K562 (cell line): ENCODE results near the gene AGPAT1. TPM values are rescaled to one million over a fixed set of nuclear protein-coding genes. Genes with fewer than 3 reads are reported as not detected.

Source experiments
- CC2D1A ChIP-seq: fragments of 450-650 bp; IDR thresholded peaks from 2 replicates; pipeline ENCODE4 v1.6.1; 2017; ENCODE audit warnings: mild to moderate bottlenecking
- DNMT1 ChIP-seq: fragments of 450-650 bp; IDR thresholded peaks from 2 replicates; pipeline ENCODE4 v1.6.1; 2016; ENCODE audit warnings: antibody characterized with exemption, mild to moderate bottlenecking
- DPF2 ChIP-seq: fragments of 450-650 bp; IDR thresholded peaks from 2 replicates; pipeline ENCODE4 v1.6.1; 2016
- EP300 ChIP-seq: IDR thresholded peaks from 2 replicates; pipeline ENCODE4 v1.6.1; 2012; ENCODE audit warnings: low read length, improper control_type of control experiment
- GATA2 ChIP-seq: sonication (generic); formaldehyde crosslinking; IDR thresholded peaks from 2 replicates; pipeline ENCODE4 v1.4.0; 2020; ENCODE audit warnings: mild to moderate bottlenecking, missing genetic modification reagents
- HNRNPH1 ChIP-seq: fragments of 200-400 bp; formaldehyde crosslinking; optimal IDR thresholded peaks from 2 replicates; pipeline ENCODE3; 2017; ENCODE audit warnings: low read depth, mild to moderate bottlenecking, low read length, moderate library complexity
- JUN ChIP-seq, 2 experiments: sonication (generic) in 1 of 2; formaldehyde crosslinking in 1 of 2; IDR thresholded peaks; 2 replicates each; pipeline versions ENCODE4 v1.6.1 to v1.8.0; 2012 to 2022; ENCODE audit warnings: borderline replicate concordance in 2 of 2, mild to moderate bottlenecking in 2 of 2, improper control_type of control experiment in 1 of 2, low read depth in 1 of 2, low read length in 1 of 2, missing genetic modification reagents in 1 of 2
- NFXL1 ChIP-seq: fragments of 450-650 bp; formaldehyde crosslinking; IDR thresholded peaks from 2 replicates; pipeline ENCODE4 v1.4.0; 2021; ENCODE audit warnings: mild to moderate bottlenecking
- SMAD1 ChIP-seq: fragments of 150-350 bp; IDR thresholded peaks from 2 replicates; pipeline ENCODE4 v1.6.1; 2014; ENCODE audit warnings: low read length, low read depth; ENCODE audit not compliant: partially characterized antibody
- YY1 ChIP-seq, 3 experiments: IDR thresholded peaks; 2 replicates each; pipeline ENCODE4 v1.6.1; 2011; ENCODE audit warnings: low read length in 2 of 3, mild to moderate bottlenecking in 2 of 3, moderate library complexity in 2 of 3, borderline replicate concordance in 1 of 3, control low read depth in 1 of 3, low read depth in 1 of 3; ENCODE audit not compliant: insufficient read depth in 3 of 3, insufficient replicate concordance in 2 of 3, control insufficient read depth in 1 of 3, insufficient read length in 1 of 3; ENCODE audit errors: extremely low read depth in 1 of 3
- ZEB2 ChIP-seq: fragments of 450-650 bp; IDR thresholded peaks from 2 replicates; pipeline ENCODE4 v1.6.1; 2016
- ZNF124 ChIP-seq: sonication (generic); formaldehyde crosslinking; IDR thresholded peaks from 2 replicates; pipeline ENCODE4 v1.8.1; 2022; ENCODE audit warnings: missing genetic modification reagents
- polyA plus RNA-seq, 8 experiments: library from polyadenylated mRNA; depleted of rRNA in 4 of 8; stranded (reverse) in 5 of 8; unstranded in 3 of 8; fragments of >200 nt; fragmentation: Nextera tagmentation in 2 of 8; fragmentation: Illumina TruSeq in 1 of 8; extraction: Ambion mirVana in 2 of 8; extraction: Trizol in 1 of 8; gene quantifications; 2 replicates each; pipeline versions ENCODE4 v1.2.1 to v1.2.3, GENCODE V29; 2011 to 2014; ENCODE audit warnings: inconsistent platforms in 1 of 8, missing spikeins in 1 of 8
- total RNA-seq, 7 experiments: library from RNA; depleted of rRNA in 6 of 7; stranded (reverse); fragments of >200 nt in 6 of 7; fragmentation: Illumina TruSeq in 2 of 7; extraction: Trizol in 2 of 7; gene quantifications; 2 replicates each; pipeline versions ENCODE4 v1.2.1 to v1.2.3, GENCODE V29; 2011 to 2021; ENCODE audit warnings: low replicate concordance in 1 of 7
- TF ChIP-seq, protein P1 (sequence below): fragments of 450-650 bp; formaldehyde crosslinking; IDR thresholded peaks from 2 replicates; pipeline ENCODE4 v1.4.0; 2022; ENCODE audit warnings: missing genetic modification characterization
- TF ChIP-seq, protein P2 (sequence below): sonication (generic); formaldehyde crosslinking; IDR thresholded peaks from 2 replicates; pipeline ENCODE4 v1.8.0; 2022; ENCODE audit warnings: mild to moderate bottlenecking, missing genetic modification reagents, borderline replicate concordance
- TF ChIP-seq, protein P3 (sequence below), 3 experiments: fragments of 200-800 bp in 1 of 3; fragments of 250-450 bp in 1 of 3; fragments of 450-650 bp in 1 of 3; sonication (Bioruptor Pico) in 1 of 3; sonication (Bioruptor generic) in 1 of 3; formaldehyde crosslinking in 1 of 3; IDR thresholded peaks; 2 replicates each; pipeline versions ENCODE4 v1.6.1 to v1.8.0; 2016 to 2022; ENCODE audit warnings: mild to moderate bottlenecking in 2 of 3, missing genetic modification characterization in 2 of 3, missing compliant biosample characterization in 1 of 3, moderate library complexity in 1 of 3
- TF ChIP-seq, protein P4 (sequence below): fragments of 250-450 bp; sonication (Bioruptor Pico); IDR thresholded peaks from 2 replicates; pipeline ENCODE4 v1.5.0; 2020; ENCODE audit warnings: mild to moderate bottlenecking, borderline replicate concordance

Gene AGPAT1
- total and polyA plus RNA-seq, 9 of the 15 experiments (the other 6 are each of a cell fraction or from before 2014, with no cell fraction given) = 37.9 to 176 (median 69.4) TPM

DNA sequence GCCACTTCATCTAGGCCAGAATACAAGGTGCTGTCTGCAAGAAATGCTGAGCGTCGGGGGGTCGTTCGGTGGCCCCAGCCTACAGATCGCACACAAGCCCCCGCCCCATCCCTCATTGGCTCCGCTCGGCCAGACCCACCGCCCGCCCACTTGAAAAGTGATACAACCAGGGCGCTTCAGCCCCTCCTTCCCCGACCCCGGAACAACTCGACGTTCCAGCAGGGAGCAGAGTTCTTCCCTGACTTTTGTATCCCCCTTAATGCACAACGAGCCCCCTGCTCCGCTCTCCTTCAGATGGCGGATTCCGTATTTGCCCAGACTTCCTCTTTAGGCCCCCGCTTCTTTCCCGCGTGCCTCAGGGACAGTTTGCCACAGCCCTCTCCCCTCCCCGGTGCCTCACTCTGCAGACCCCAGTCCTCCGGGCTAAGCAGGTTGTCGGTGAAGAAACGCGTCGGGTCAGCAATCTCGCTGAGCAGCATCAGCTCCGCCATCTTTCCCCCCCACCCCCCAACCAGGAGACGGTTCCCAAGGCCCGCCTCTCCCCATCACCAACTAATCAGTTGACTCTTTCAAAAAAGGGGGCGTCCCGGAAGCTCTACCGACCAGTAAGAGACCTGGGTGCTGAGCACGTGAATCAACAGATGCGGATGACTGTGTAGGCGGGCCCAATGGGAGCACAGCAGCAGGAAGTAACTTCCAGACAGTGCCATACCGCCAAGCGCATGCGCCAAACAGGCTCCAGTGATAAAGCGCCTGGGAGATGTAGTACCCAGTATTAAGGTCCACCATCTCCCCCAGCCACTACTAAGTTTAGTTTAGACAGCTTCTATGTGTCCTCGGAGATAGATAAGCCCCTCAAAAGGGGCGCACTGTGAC, 47.9 kb downstream of the AGPAT1 start, which contains the start of gene ATF6B (continued):
- TF ChIP-seq, protein P1, sequence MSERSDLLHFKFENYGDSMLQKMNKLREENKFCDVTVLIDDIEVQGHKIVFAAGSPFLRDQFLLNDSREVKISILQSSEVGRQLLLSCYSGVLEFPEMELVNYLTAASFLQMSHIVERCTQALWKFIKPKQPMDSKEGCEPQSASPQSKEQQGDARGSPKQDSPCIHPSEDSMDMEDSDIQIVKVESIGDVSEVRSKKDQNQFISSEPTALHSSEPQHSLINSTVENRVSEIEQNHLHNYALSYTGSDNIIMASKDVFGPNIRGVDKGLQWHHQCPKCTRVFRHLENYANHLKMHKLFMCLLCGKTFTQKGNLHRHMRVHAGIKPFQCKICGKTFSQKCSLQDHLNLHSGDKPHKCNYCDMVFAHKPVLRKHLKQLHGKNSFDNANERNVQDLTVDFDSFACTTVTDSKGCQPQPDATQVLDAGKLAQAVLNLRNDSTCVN = 0 out of 2 replicates have a peak, but pooled peaks have one; percentile 40
- no peak for TF ChIP-seq HNRNPH1
- no peak for TF ChIP-seq GATA2 (CRISPR knock-in tag)
- TF ChIP-seq YY1 (IDR thresholded peaks at IDR 0.05; ENCODE audit: borderline replicate concordance in 1 of 3, control insufficient read depth in 1 of 3, extremely low read depth in 1 of 3, insufficient read depth in 3 of 3, insufficient read length in 1 of 3, insufficient replicate concordance in 2 of 3, low read depth in 1 of 3, low read length in 2 of 3) = peak; percentile 73 to 94 (median 91)
- TF ChIP-seq DNMT1 = peak; percentile 77; the same call in 1 of the 2 replicates
- TF ChIP-seq ZEB2 = 0 out of 2 replicates have a peak, but pooled peaks have one; percentile 18
- TF ChIP-seq, protein P2, sequence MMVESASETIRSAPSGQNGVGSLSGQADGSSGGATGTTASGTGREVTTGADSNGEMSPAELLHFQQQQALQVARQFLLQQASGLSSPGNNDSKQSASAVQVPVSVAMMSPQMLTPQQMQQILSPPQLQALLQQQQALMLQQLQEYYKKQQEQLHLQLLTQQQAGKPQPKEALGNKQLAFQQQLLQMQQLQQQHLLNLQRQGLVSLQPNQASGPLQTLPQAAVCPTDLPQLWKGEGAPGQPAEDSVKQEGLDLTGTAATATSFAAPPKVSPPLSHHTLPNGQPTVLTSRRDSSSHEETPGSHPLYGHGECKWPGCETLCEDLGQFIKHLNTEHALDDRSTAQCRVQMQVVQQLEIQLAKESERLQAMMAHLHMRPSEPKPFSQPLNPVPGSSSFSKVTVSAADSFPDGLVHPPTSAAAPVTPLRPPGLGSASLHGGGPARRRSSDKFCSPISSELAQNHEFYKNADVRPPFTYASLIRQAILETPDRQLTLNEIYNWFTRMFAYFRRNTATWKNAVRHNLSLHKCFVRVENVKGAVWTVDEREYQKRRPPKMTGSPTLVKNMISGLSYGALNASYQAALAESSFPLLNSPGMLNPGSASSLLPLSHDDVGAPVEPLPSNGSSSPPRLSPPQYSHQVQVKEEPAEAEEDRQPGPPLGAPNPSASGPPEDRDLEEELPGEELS = no peak
- no peak for TF ChIP-seq ZNF124 (CRISPR knock-in tag)
- TF ChIP-seq EP300 = peak; percentile 53; the same call in 1 of the 2 replicates
- TF ChIP-seq, protein P3, sequence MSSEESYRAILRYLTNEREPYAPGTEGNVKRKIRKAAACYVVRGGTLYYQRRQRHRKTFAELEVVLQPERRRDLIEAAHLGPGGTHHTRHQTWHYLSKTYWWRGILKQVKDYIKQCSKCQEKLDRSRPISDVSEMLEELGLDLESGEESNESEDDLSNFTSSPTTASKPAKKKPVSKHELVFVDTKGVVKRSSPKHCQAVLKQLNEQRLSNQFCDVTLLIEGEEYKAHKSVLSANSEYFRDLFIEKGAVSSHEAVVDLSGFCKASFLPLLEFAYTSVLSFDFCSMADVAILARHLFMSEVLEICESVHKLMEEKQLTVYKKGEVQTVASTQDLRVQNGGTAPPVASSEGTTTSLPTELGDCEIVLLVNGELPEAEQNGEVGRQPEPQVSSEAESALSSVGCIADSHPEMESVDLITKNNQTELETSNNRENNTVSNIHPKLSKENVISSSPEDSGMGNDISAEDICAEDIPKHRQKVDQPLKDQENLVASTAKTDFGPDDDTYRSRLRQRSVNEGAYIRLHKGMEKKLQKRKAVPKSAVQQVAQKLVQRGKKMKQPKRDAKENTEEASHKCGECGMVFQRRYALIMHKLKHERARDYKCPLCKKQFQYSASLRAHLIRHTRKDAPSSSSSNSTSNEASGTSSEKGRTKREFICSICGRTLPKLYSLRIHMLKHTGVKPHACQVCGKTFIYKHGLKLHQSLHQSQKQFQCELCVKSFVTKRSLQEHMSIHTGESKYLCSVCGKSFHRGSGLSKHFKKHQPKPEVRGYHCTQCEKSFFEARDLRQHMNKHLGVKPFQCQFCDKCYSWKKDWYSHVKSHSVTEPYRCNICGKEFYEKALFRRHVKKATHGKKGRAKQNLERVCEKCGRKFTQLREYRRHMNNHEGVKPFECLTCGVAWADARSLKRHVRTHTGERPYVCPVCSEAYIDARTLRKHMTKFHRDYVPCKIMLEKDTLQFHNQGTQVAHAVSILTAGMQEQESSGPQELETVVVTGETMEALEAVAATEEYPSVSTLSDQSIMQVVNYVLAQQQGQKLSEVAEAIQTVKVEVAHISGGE (CRISPR knock-in tag; IDR thresholded peaks at IDR 0.05) = peak in 1 of 3 experiments; percentile 43; a peak in 1 of 6 replicates
- TF ChIP-seq, protein P4, sequence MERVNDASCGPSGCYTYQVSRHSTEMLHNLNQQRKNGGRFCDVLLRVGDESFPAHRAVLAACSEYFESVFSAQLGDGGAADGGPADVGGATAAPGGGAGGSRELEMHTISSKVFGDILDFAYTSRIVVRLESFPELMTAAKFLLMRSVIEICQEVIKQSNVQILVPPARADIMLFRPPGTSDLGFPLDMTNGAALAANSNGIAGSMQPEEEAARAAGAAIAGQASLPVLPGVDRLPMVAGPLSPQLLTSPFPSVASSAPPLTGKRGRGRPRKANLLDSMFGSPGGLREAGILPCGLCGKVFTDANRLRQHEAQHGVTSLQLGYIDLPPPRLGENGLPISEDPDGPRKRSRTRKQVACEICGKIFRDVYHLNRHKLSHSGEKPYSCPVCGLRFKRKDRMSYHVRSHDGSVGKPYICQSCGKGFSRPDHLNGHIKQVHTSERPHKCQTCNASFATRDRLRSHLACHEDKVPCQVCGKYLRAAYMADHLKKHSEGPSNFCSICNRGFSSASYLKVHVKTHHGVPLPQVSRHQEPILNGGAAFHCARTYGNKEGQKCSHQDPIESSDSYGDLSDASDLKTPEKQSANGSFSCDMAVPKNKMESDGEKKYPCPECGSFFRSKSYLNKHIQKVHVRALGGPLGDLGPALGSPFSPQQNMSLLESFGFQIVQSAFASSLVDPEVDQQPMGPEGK (CRISPR knock-in tag) = no peak
- no peak for TF ChIP-seq NFXL1 (CRISPR knock-in tag)
- no peak for TF ChIP-seq DPF2
- 0 out of 2 replicates have a peak, but pooled peaks have one; percentile 32 for TF ChIP-seq JUN (IDR thresholded peaks at IDR 0.05; ENCODE audit: borderline replicate concordance, low read depth, low read length)
- TF ChIP-seq JUN (CRISPR knock-in tag; IDR thresholded peaks at IDR 0.05; ENCODE audit: borderline replicate concordance) = no peak
- peak; percentile 52; the same call in 1 of the 2 replicates for TF ChIP-seq CC2D1A
- TF ChIP-seq SMAD1 = no peak
